GM19025 (cell line): ENCODE measurements around the gene TNC.
A peak's percentile ranks its signal among the peaks of the same experiment; 100 is the strongest.

ENCODE experiments used
- ATAC-seq: cut with Tn5 transposase; IDR thresholded peaks from one replicate; pipeline ENCODE4 v1.9.1; 2021; ENCODE audit warnings: mild to moderate bottlenecking, low read depth, moderate library complexity; ENCODE audit not compliant: unreplicated experiment

Gene TNC

GRCh38 chr9:115058684-115059315 is 59.2 kb downstream of the TNC start:
- no peak for ATAC-seq

GRCh38 chr9:115058175-115058574 is 59.8 kb downstream of the TNC start:
- ATAC-seq = no peak

- ATAC-seq = no peak
Measured at GRCh38 chr9:115057559-115057958, 60.4 kb downstream of the TNC start.

- no peak for ATAC-seq
Measured at GRCh38 chr9:115050002-115050490, 67.9 kb downstream of the TNC start.

GRCh38 chr9:115046824-115047223 is 71.1 kb downstream of the TNC start:
- ATAC-seq = no peak

- ATAC-seq = no peak
Measured at GRCh38 chr9:115046199-115046598, 71.8 kb downstream of the TNC start.

- no peak for ATAC-seq
Measured at GRCh38 chr9:115043632-115044031, 74.3 kb downstream of the TNC start.

- no peak for ATAC-seq
Measured at GRCh38 chr9:115042781-115043509, 75.0 kb downstream of the TNC start.

GRCh38 chr9:115039516-115040120 is 78.3 kb downstream of the TNC start:
- ATAC-seq = no peak

- ATAC-seq = no peak
Measured at GRCh38 chr9:115038178-115038577, 79.8 kb downstream of the TNC start.

- ATAC-seq = no peak
Measured at GRCh38 chr9:115036691-115037090, 81.3 kb downstream of the TNC start.

- peak; percentile 83 for ATAC-seq
Measured at GRCh38 chr9:115035841-115036612, 81.9 kb downstream of the TNC start.

GRCh38 chr9:115034801-115035200 is 83.2 kb downstream of the TNC start:
- ATAC-seq = no peak

GRCh38 chr9:115033800-115034199 is 84.2 kb downstream of the TNC start:
- no peak for ATAC-seq

- no peak for ATAC-seq
Measured at GRCh38 chr9:115032296-115032695, 85.7 kb downstream of the TNC start.

- no peak for ATAC-seq
Measured at GRCh38 chr9:115030006-115030405, 88.0 kb downstream of the TNC start.

GRCh38 chr9:115025721-115026120 is 92.2 kb downstream of the TNC start:
- no peak for ATAC-seq

- ATAC-seq = no peak
Measured at GRCh38 chr9:115024925-115025535, 92.9 kb downstream of the TNC start.

GRCh38 chr9:115022760-115023434 is 95.1 kb downstream of the TNC start:
- ATAC-seq = no peak
